H9 (cell line): ENCODE data around the gene LIPC. TPM values are rescaled to one million over a fixed set of nuclear protein-coding genes. Genes with fewer than 3 reads are reported as not detected.

Experiments used
- DNase-seq: peaks from one replicate; pipeline ENCODE4 v3.0.0-alpha.2; 2017
- H2AFZ ChIP-seq: one replicate; pipeline ENCODE4 v1.6.1; 2013; ENCODE audit warnings: mild to moderate bottlenecking, low read length, control low read depth, moderate library complexity
- H2AK5ac ChIP-seq: 2 replicates; pipeline ENCODE4 v1.6.1; 2013; ENCODE audit warnings: low read length, control low read depth, mixed read lengths; ENCODE audit not compliant: insufficient read length
- H2BK120ac ChIP-seq: one replicate; pipeline ENCODE4 v1.6.1; 2013; ENCODE audit warnings: low read depth, mild to moderate bottlenecking, low read length, control low read depth, inconsistent platforms; ENCODE audit not compliant: poor library complexity, severe bottlenecking
- H2BK12ac ChIP-seq: 2 replicates; pipeline ENCODE4 v1.6.1; 2013; ENCODE audit warnings: low read length, control low read depth, mixed read lengths, low read depth; ENCODE audit not compliant: insufficient read length
- H2BK15ac ChIP-seq: 2 replicates; pipeline ENCODE4 v1.6.1; 2013; ENCODE audit warnings: low read depth, low read length, control low read depth
- H2BK20ac ChIP-seq: one replicate; pipeline ENCODE4 v1.6.1; 2013; ENCODE audit warnings: low read depth, mild to moderate bottlenecking, low read length, control low read depth, inconsistent platforms; ENCODE audit not compliant: poor library complexity, severe bottlenecking
- H2BK5ac ChIP-seq: 2 replicates; pipeline ENCODE4 v1.6.1; 2013; ENCODE audit warnings: low read length, control low read depth, mixed read lengths; ENCODE audit not compliant: insufficient read length
- H3K14ac ChIP-seq: 2 replicates; pipeline ENCODE4 v1.6.1; 2013; ENCODE audit warnings: low read length, control low read depth; ENCODE audit not compliant: insufficient read depth
- H3K18ac ChIP-seq: 2 replicates; pipeline ENCODE4 v1.6.1; 2013; ENCODE audit warnings: low read depth, mild to moderate bottlenecking, mixed read lengths, low read length, control low read depth; ENCODE audit not compliant: insufficient read length
- H3K23ac ChIP-seq: 2 replicates; pipeline ENCODE4 v1.6.1; 2013; ENCODE audit warnings: low read length, control low read depth, mixed read lengths, low read depth; ENCODE audit not compliant: insufficient read length
- H3K23me2 ChIP-seq: 2 replicates; pipeline ENCODE4 v1.6.1; 2013; ENCODE audit warnings: low read depth, mild to moderate bottlenecking, mixed read lengths, low read length, control low read depth; ENCODE audit not compliant: insufficient read length, poor library complexity, severe bottlenecking
- H3K27ac ChIP-seq: 2 replicates; pipeline ENCODE4 v1.5.1; 2013; ENCODE audit warnings: low read length, control low read depth, mixed read lengths, low read depth; ENCODE audit not compliant: insufficient read length
- H3K27me3 ChIP-seq: 2 replicates; pipeline ENCODE4 v1.6.1; 2013; ENCODE audit warnings: low read length, control low read depth, inconsistent platforms; ENCODE audit not compliant: insufficient read depth
- H3K4ac ChIP-seq: 2 replicates; pipeline ENCODE4 v1.6.1; 2013; ENCODE audit warnings: low read depth, mild to moderate bottlenecking, control low read depth, inconsistent platforms, low read length, moderate library complexity
- H3K4me1 ChIP-seq: 2 replicates; pipeline ENCODE4 v1.6.1; 2013; ENCODE audit warnings: low read length, control low read depth, inconsistent platforms; ENCODE audit not compliant: insufficient read depth
- H3K4me2 ChIP-seq: 2 replicates; pipeline ENCODE4 v1.6.1; 2013; ENCODE audit warnings: low read length, control low read depth, mixed read lengths; ENCODE audit not compliant: insufficient read length, insufficient read depth
- H3K56ac ChIP-seq: 2 replicates; pipeline ENCODE4 v1.6.1; 2013; ENCODE audit warnings: low read depth, mild to moderate bottlenecking, mixed read lengths, low read length, control low read depth; ENCODE audit not compliant: insufficient read length
- H3K79me1 ChIP-seq: 2 replicates; pipeline ENCODE4 v1.6.1; 2013; ENCODE audit warnings: low read depth, mild to moderate bottlenecking, moderate library complexity, low read length, control low read depth, inconsistent platforms; ENCODE audit not compliant: insufficient read depth, poor library complexity, severe bottlenecking
- H3K79me2 ChIP-seq: 2 replicates; pipeline ENCODE4 v1.6.1; 2013; ENCODE audit warnings: low read length, control low read depth, inconsistent platforms; ENCODE audit not compliant: insufficient read depth
- H3K9ac ChIP-seq: 2 replicates; pipeline ENCODE4 v1.6.1; 2013; ENCODE audit warnings: low read length, control low read depth, mixed read lengths; ENCODE audit not compliant: insufficient read length; ENCODE audit errors: extremely low read depth
- H3K9me3 ChIP-seq: one replicate; pipeline ENCODE4 v1.6.1; 2013; ENCODE audit warnings: low read depth, low read length, inconsistent platforms; ENCODE audit not compliant: control insufficient read depth
- H3T11ph ChIP-seq: one replicate; pipeline ENCODE4 v1.6.1; 2013; ENCODE audit warnings: mild to moderate bottlenecking, low read length, control low read depth, inconsistent platforms
- H4K20me1 ChIP-seq: one replicate; pipeline ENCODE4 v1.6.1; 2013; ENCODE audit not compliant: control insufficient read depth, insufficient read length, insufficient read depth
- H4K5ac ChIP-seq: 2 replicates; pipeline ENCODE4 v1.6.1; 2013; ENCODE audit warnings: low read depth, mild to moderate bottlenecking, mixed read lengths, low read length, control low read depth; ENCODE audit not compliant: insufficient read length
- H4K8ac ChIP-seq: replicated peaks from 2 replicates; pipeline ENCODE4 v1.6.1; 2013; ENCODE audit warnings: low read length, control low read depth, mixed read lengths, low read depth; ENCODE audit not compliant: insufficient read length
- H4K91ac ChIP-seq: 2 replicates; pipeline ENCODE4 v1.6.1; 2013; ENCODE audit warnings: low read depth, mild to moderate bottlenecking, moderate library complexity, mixed read lengths, low read length, control low read depth; ENCODE audit not compliant: insufficient read length
- H3K27ac Mint-ChIP-seq, 3 experiments: 2 replicates in 2 of 3; 3 replicates in 1 of 3; pipeline ENCODE4 v1.8.0; 2020 to 2021; ENCODE audit warnings: mixed read lengths in 3 of 3, mild to moderate bottlenecking in 1 of 3, moderate library complexity in 1 of 3
- H3K27me3 Mint-ChIP-seq: 2 replicates; pipeline ENCODE4 v1.8.0; 2021; ENCODE audit warnings: low read depth, mild to moderate bottlenecking, moderate library complexity, mixed read lengths
- H3K36me3 Mint-ChIP-seq, 3 experiments: 2 replicates in 2 of 3; 3 replicates in 1 of 3; pipeline ENCODE4 v1.8.0; 2020 to 2021; ENCODE audit warnings: low read depth in 3 of 3, mixed read lengths in 3 of 3; ENCODE audit not compliant: insufficient read depth in 1 of 3
- H3K4me1 Mint-ChIP-seq, 2 experiments: 2 replicates each; pipeline ENCODE4 v1.8.0; 2020; ENCODE audit warnings: mixed read lengths in 2 of 2
- H3K4me3 Mint-ChIP-seq, 2 experiments: 2 replicates in 1 of 2; 3 replicates in 1 of 2; pipeline ENCODE4 v1.8.0; 2020 to 2021; ENCODE audit warnings: mild to moderate bottlenecking in 2 of 2, mixed read lengths in 2 of 2, moderate library complexity in 1 of 2
- H3K9me3 Mint-ChIP-seq, 2 experiments: 2 replicates in 1 of 2; 3 replicates in 1 of 2; pipeline ENCODE4 v1.8.0; 2020; ENCODE audit warnings: mild to moderate bottlenecking in 2 of 2, mixed read lengths in 2 of 2, moderate library complexity in 1 of 2
- CTCF ChIP-seq: fragments of 200-600 bp; sonication (generic); conservative IDR thresholded peaks from 3 replicates; pipeline ENCODE4 v1.8.0; 2021; ENCODE audit warnings: antibody characterized with exemption, mild to moderate bottlenecking
- WGBS: extraction: QIAGEN DNeasy Blood & Tissue Kit; methylation state at CpG from one replicate; pipeline ENCODE4 v1.1.7; 2013; ENCODE audit warnings: missing lambda C conversion rate, low lambda C conversion rate, mixed read lengths; ENCODE audit not compliant: insufficient read length; ENCODE audit errors: extremely low coverage; 5-methylcytosine and 5-hydroxymethylcytosine counted together
- total RNA-seq: library from RNA; stranded (reverse); gene quantifications from 2 replicates; pipeline ENCODE4 v1.2.1, GENCODE V29; 2021

LIPC gene
- total RNA-seq, 1 experiment from 2014 or later = not detected

- no peaks in the 10 kb centered on the region for H3K79me2 ChIP-seq
- no peak overlapping the region for H3K9ac ChIP-seq
- H3K23ac ChIP-seq = no peak overlapping the region
- TF ChIP-seq CTCF = no peak
- no peaks in the 10 kb centered on the region for H3K4me1 Mint-ChIP-seq
- H3K18ac ChIP-seq = no peak overlapping the region
- H3K79me1 ChIP-seq = no peaks in the 10 kb centered on the region
- no peak overlapping the region for H2BK15ac ChIP-seq
- no peak for DNase-seq
- no peak overlapping the region for H3K4ac ChIP-seq
- no peak overlapping the region for H2AFZ ChIP-seq
- no peak overlapping the region for H3K27ac Mint-ChIP-seq
- H3K4me1 ChIP-seq = no peaks in the 10 kb centered on the region
- no peaks in the 10 kb centered on the region for H3K9me3 Mint-ChIP-seq
- no peak overlapping the region for H2BK20ac ChIP-seq
- H3K4me2 ChIP-seq = no peak overlapping the region
- H3K23me2 ChIP-seq = no peaks in the 10 kb centered on the region
- H3K14ac ChIP-seq = no peak overlapping the region
- no peak overlapping the region for H3K4me3 Mint-ChIP-seq
- no peak overlapping the region for H2BK12ac ChIP-seq
- H4K5ac ChIP-seq = no peak overlapping the region
- no peak overlapping the region for H2BK5ac ChIP-seq
- no peak overlapping the region for H3K56ac ChIP-seq
- no peaks in the 10 kb centered on the region for H3K27me3 ChIP-seq
- no peaks in the 10 kb centered on the region for H3K9me3 ChIP-seq
- no peak overlapping the region for H2BK120ac ChIP-seq
- H4K91ac ChIP-seq = no peak overlapping the region
- H3K36me3 Mint-ChIP-seq = no peaks in the 10 kb centered on the region
- no CpG with 5 or more reads among the region's 6 CpGs for WGBS
- no peak overlapping the region for H4K8ac ChIP-seq
- H3K27me3 Mint-ChIP-seq = no peaks in the 10 kb centered on the region
- no peak overlapping the region for H3K27ac ChIP-seq
- H4K20me1 ChIP-seq = no peaks in the 10 kb centered on the region
- H2AK5ac ChIP-seq = no peak overlapping the region
- H3T11ph ChIP-seq = no peak overlapping the region
These were observed 8.6 kb upstream of the LIPC start for GRCh38 chr15:58423205-58423604.
